Measurements from ENCODE around the gene VMP1.
"Not testable (repeated sequence)": the region's sequence is repeated elsewhere in the genome, so short reads cannot be mapped to it uniquely, and the experiment has no call there.

VMP1 gene

GRCh38 chr17:59838052-59838916 is 130.8 kb downstream of the VMP1 start:
- no peak overlapping the region for H2BK15ac ChIP-seq (replicated peaks; ENCODE audit: low read depth)
- H3K18ac ChIP-seq (ENCODE audit: low read length), result peak overlapping the region; percentile 90
- no peak overlapping the region for H2BK5ac ChIP-seq (ENCODE audit: low read length)
- H3K23ac ChIP-seq (ENCODE audit: low read length), result no peak overlapping the region
- peak overlapping the region; percentile 45 for H2BK120ac ChIP-seq (ENCODE audit: low read depth, low read length)
- H3K79me2 ChIP-seq (ENCODE audit: control insufficient read depth, insufficient read depth, low read length), result peaks cover 23% of the 10 kb centered on the region
- H3K27ac ChIP-seq (ENCODE audit: low read depth, low read length), result peak overlapping the region; percentile 58
- no peak overlapping the region for H2AK5ac ChIP-seq (ENCODE audit: low read length)
- H4K5ac ChIP-seq (ENCODE audit: low read length), result no peak overlapping the region
- H3K4me1 ChIP-seq (ENCODE audit: control insufficient read depth, low read depth, low read length), result no peaks in the 10 kb centered on the region
- no CpG with 5 or more reads among the region's 8 CpGs for WGBS (ENCODE audit: extremely low coverage, insufficient coverage, low lambda C conversion rate)
- no peaks in the 10 kb centered on the region for H3K36me3 ChIP-seq (ENCODE audit: control insufficient read depth, insufficient read depth, low read length)
- peak; percentile 60 for DNase-seq
- peak overlapping the region; percentile 51 for H3K4me2 ChIP-seq (ENCODE audit: low read length)
- H3K4me3 ChIP-seq (ENCODE audit: low read length), result peak overlapping the region; percentile 87
- H4K8ac ChIP-seq (ENCODE audit: low read depth, low read length), result no peak overlapping the region
- peak overlapping the region; percentile 92 for H3K56ac ChIP-seq (ENCODE audit: low read length)
- no peaks in the 10 kb centered on the region for H3K79me1 ChIP-seq (ENCODE audit: low read length)
- H3K27me3 ChIP-seq (ENCODE audit: insufficient read depth, low read length, poor library complexity), result no peaks in the 10 kb centered on the region
- no peak overlapping the region for H3K4ac ChIP-seq (ENCODE audit: low read depth, low read length)
- H3K9ac ChIP-seq (ENCODE audit: low read length), result peak overlapping the region; percentile 93

DNA sequence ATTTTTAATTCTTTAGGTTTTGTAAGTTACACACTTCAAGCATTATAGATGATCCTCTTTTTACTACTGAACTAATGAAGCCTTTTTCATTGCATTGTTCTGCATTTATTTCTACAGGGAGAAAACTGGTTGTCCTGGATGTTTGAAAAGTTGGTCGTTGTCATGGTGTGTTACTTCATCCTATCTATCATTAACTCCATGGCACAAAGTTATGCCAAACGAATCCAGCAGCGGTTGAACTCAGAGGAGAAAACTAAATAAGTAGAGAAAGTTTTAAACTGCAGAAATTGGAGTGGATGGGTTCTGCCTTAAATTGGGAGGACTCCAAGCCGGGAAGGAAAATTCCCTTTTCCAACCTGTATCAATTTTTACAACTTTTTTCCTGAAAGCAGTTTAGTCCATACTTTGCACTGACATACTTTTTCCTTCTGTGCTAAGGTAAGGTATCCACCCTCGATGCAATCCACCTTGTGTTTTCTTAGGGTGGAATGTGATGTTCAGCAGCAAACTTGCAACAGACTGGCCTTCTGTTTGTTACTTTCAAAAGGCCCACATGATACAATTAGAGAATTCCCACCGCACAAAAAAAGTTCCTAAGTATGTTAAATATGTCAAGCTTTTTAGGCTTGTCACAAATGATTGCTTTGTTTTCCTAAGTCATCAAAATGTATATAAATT is 132.3 kb downstream of the VMP1 start:
- Histone ChIP-seq H3K79me2 (ENCODE audit: control insufficient read depth, insufficient read depth, low read length) (peaks cover 23% of the 10 kb centered on the region), H3K56ac (ENCODE audit: low read length) (peak overlapping the region; percentile 47), H3K23ac (ENCODE audit: low read length) (no peak overlapping the region), H3K4me3 (ENCODE audit: low read length) (peak overlapping the region; percentile 4), H3K79me1 (ENCODE audit: low read length) (no peaks in the 10 kb centered on the region), H3K27ac (ENCODE audit: low read depth, low read length) (no peak overlapping the region), H4K5ac (ENCODE audit: low read length) (no peak overlapping the region), H3K18ac (ENCODE audit: low read length) (peak overlapping the region; percentile 28), H3K4me2 (ENCODE audit: low read length) (peak overlapping the region; percentile 46), H2BK15ac (replicated peaks; ENCODE audit: low read depth) (no peak overlapping the region), H3K9ac (ENCODE audit: low read length) (peak overlapping the region; percentile 60), H3K27me3 (ENCODE audit: insufficient read depth, low read length, poor library complexity) (no peaks in the 10 kb centered on the region), H2AK5ac (ENCODE audit: low read length) (no peak overlapping the region), H3K36me3 (ENCODE audit: control insufficient read depth, insufficient read depth, low read length) (no peaks in the 10 kb centered on the region), H2BK5ac (ENCODE audit: low read length) (no peak overlapping the region), H2BK120ac (ENCODE audit: low read depth, low read length) (no peak overlapping the region), H3K4me1 (ENCODE audit: control insufficient read depth, low read depth, low read length) (no peaks in the 10 kb centered on the region), H3K4ac (ENCODE audit: low read depth, low read length) (no peak overlapping the region), H4K8ac (ENCODE audit: low read depth, low read length) (no peak overlapping the region)
- DNase-seq, result no peak
- WGBS (ENCODE audit: extremely low coverage, insufficient coverage, low lambda C conversion rate), result no CpG with 5 or more reads among the region's 6 CpGs

GRCh38 chr17:59840329-59841090 is 133.1 kb downstream of the VMP1 start:
- Histone ChIP-seq H3K79me1 (ENCODE audit: low read length) (no peaks in the 10 kb centered on the region), H3K27me3 (ENCODE audit: insufficient read depth, low read length, poor library complexity) (no peaks in the 10 kb centered on the region), H4K8ac (ENCODE audit: low read depth, low read length) (no peak overlapping the region), H3K18ac (ENCODE audit: low read length) (no peak overlapping the region), H4K5ac (ENCODE audit: low read length) (no peak overlapping the region), H3K4ac (ENCODE audit: low read depth, low read length) (no peak overlapping the region), H3K4me3 (ENCODE audit: low read length) (no peak overlapping the region), H3K23ac (ENCODE audit: low read length) (no peak overlapping the region), H2BK5ac (ENCODE audit: low read length) (no peak overlapping the region), H3K9ac (ENCODE audit: low read length) (peak overlapping the region; percentile 60), H3K4me2 (ENCODE audit: low read length) (peak overlapping the region; percentile 19), H3K79me2 (ENCODE audit: control insufficient read depth, insufficient read depth, low read length) (peaks cover 23% of the 10 kb centered on the region), H2BK15ac (replicated peaks; ENCODE audit: low read depth) (no peak overlapping the region), H2BK120ac (ENCODE audit: low read depth, low read length) (no peak overlapping the region), H3K36me3 (ENCODE audit: control insufficient read depth, insufficient read depth, low read length) (no peaks in the 10 kb centered on the region), H3K4me1 (ENCODE audit: control insufficient read depth, low read depth, low read length) (no peaks in the 10 kb centered on the region), H3K56ac (ENCODE audit: low read length) (no peak overlapping the region), H2AK5ac (ENCODE audit: low read length) (no peak overlapping the region), H3K27ac (ENCODE audit: low read depth, low read length) (no peak overlapping the region)
- peak; percentile 49 for DNase-seq
- WGBS (ENCODE audit: extremely low coverage, insufficient coverage, low lambda C conversion rate), result no CpG with 5 or more reads among the region's 4 CpGs

DNA sequence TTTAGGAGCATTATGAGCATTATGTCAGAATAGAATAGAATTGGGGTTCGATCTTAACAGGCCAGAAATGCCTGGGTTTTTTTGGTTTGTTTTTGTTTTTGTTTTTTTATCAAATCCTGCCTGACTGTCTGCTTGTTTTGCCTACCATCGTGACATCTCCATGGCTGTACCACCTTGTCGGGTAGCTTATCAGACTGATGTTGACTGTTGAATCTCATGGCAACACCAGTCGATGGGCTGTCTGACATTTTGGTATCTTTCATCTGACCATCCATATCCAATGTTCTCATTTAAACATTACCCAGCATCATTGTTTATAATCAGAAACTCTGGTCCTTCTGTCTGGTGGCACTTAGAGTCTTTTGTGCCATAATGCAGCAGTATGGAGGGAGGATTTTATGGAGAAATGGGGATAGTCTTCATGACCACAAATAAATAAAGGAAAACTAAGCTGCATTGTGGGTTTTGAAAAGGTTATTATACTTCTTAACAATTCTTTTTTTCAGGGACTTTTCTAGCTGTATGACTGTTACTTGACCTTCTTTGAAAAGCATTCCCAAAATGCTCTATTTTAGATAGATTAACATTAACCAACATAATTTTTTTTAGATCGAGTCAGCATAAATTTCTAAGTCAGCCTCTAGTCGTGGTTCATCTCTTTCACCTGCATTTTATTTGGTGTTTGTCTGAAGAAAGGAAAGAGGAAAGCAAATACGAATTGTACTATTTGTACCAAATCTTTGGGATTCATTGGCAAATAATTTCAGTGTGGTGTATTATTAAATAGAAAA is 133.8 kb downstream of the VMP1 start:
- H3K4me1 ChIP-seq (ENCODE audit: control insufficient read depth, low read depth, low read length); H3K36me3 ChIP-seq (ENCODE audit: control insufficient read depth, insufficient read depth, low read length); H3K18ac ChIP-seq (ENCODE audit: low read length); H3K79me1 ChIP-seq (ENCODE audit: low read length); DNase-seq; H2BK15ac ChIP-seq (replicated peaks; ENCODE audit: low read depth); H4K5ac ChIP-seq (ENCODE audit: low read length); H2AK5ac ChIP-seq (ENCODE audit: low read length); H3K56ac ChIP-seq (ENCODE audit: low read length); H2BK5ac ChIP-seq (ENCODE audit: low read length); H3K27ac ChIP-seq (ENCODE audit: low read depth, low read length); H3K9ac ChIP-seq (ENCODE audit: low read length); H3K4ac ChIP-seq (ENCODE audit: low read depth, low read length); H3K4me2 ChIP-seq (ENCODE audit: low read length); H4K8ac ChIP-seq (ENCODE audit: low read depth, low read length); H3K23ac ChIP-seq (ENCODE audit: low read length); H2BK120ac ChIP-seq (ENCODE audit: low read depth, low read length); H3K27me3 ChIP-seq (ENCODE audit: insufficient read depth, low read length, poor library complexity); H3K4me3 ChIP-seq (ENCODE audit: low read length): not testable (repeated sequence)
- no CpG with 5 or more reads among the region's 7 CpGs for WGBS (ENCODE audit: extremely low coverage, insufficient coverage, low lambda C conversion rate)
- H3K79me2 ChIP-seq (ENCODE audit: control insufficient read depth, insufficient read depth, low read length), result peaks cover 23% of the 10 kb centered on the region

- H4K8ac ChIP-seq (ENCODE audit: low read depth, low read length); H3K4me2 ChIP-seq (ENCODE audit: low read length); DNase-seq; H3K79me1 ChIP-seq (ENCODE audit: low read length); H3K27me3 ChIP-seq (ENCODE audit: insufficient read depth, low read length, poor library complexity); H2BK15ac ChIP-seq (replicated peaks; ENCODE audit: low read depth); H2BK120ac ChIP-seq (ENCODE audit: low read depth, low read length); H3K18ac ChIP-seq (ENCODE audit: low read length); H3K4me3 ChIP-seq (ENCODE audit: low read length); H3K9ac ChIP-seq (ENCODE audit: low read length); H2AK5ac ChIP-seq (ENCODE audit: low read length); H3K36me3 ChIP-seq (ENCODE audit: control insufficient read depth, insufficient read depth, low read length); H3K27ac ChIP-seq (ENCODE audit: low read depth, low read length); H3K4me1 ChIP-seq (ENCODE audit: control insufficient read depth, low read depth, low read length); H3K4ac ChIP-seq (ENCODE audit: low read depth, low read length); H3K56ac ChIP-seq (ENCODE audit: low read length); H3K23ac ChIP-seq (ENCODE audit: low read length); H2BK5ac ChIP-seq (ENCODE audit: low read length); H4K5ac ChIP-seq (ENCODE audit: low read length): not testable (repeated sequence)
- WGBS (ENCODE audit: extremely low coverage, insufficient coverage, low lambda C conversion rate), result no CpG with 5 or more reads among the region's 4 CpGs
- peaks cover 23% of the 10 kb centered on the region for H3K79me2 ChIP-seq (ENCODE audit: control insufficient read depth, insufficient read depth, low read length)
These were observed 134.4 kb downstream of the VMP1 start for GRCh38 chr17:59841882-59842263.
